Renal cortex interstitium (tissue), 11 donors: Measurements from ENCODE around the gene TRAPPC10. TPM values are rescaled to one million over a fixed set of nuclear protein-coding genes. Genes with fewer than 3 reads are reported as not detected.
A peak's percentile ranks its signal among the peaks of the same experiment; 100 is the strongest.
"Not testable (repeated sequence)": the region's sequence is repeated elsewhere in the genome, so short reads cannot be mapped to it uniquely, and the experiment has no call there.

Experiments used
- DNase-seq, 11 donors: peaks; one replicate each; pipeline ENCODE4 v3.0.0-alpha.2; 2013; ENCODE audit warnings: low read depth in 9 of 11, low spot score in 4 of 11; ENCODE audit errors: extremely low read depth in 1 of 11
- polyA plus RNA-seq, 3 donors: library from polyadenylated mRNA; unstranded; fragments of 120-200 nt; gene quantifications; one replicate each; pipeline ENCODE4 v1.2.1, GENCODE V29; 2013; ENCODE audit not compliant: insufficient read length in 3 of 3

The TRAPPC10 gene
- polyA plus RNA-seq, 3 donors = 33.5 to 45.4 (median 41.9) TPM

DNA sequence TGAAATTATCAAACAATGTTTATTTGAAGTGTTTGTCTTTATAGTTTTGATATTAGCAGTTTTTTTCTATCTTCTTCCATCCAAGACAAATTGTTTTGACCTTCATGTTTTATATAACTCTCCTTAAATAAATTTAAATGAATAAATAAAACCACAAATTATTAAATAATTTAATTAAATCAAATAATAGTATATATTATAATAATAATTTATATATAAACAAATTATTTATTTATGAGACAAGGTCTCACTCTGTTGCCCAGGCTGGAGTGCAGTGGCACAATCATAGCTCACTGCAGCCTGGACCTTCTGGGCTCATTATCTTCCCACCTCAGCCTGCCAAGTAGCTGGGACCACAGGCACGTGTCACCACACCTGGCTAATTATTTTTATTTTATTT lies 82.7 kb downstream of the TRAPPC10 start:
- no peak for DNase-seq

DNA sequence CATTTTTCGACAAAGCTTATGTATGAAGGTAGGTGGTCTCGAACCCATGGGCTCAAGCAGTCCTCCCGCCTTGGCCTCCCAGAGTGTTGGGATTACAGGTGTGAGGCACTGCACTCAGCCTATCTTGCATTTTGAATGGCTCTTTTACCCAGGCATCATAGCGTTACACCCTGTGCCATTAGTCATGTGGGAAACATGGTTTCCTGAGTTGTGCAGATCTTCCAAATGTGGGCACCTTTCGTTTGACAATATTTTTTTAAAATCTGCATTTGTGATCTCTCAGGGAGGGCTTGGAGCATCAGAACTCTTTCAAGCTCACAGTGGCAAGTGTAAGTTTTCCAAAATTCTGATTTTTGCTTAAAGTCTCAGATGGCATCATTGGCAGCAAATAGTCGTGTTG lies 86.4 kb downstream of the TRAPPC10 start:
- not testable (repeated sequence) for DNase-seq

DNA sequence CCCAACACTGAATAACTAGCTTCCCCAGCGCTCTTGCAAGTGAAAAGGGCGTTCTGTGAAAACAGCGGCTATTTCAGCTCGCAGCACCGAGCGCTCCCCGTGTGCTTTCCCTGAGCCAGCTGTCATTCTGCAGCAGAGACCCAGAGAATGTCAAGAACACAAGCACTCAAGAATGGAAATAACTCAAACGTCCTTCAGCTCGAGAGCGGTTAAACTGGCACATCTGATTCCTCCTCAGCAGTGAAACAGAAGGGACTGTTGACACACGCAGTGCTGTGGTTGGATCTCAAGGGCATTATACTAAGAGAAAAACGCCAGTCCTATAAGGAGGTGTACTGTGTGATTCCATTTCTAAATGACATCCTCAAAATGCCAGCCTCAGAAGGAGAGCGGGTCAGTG lies 86.9 kb downstream of the TRAPPC10 start:
- DNase-seq = not testable (repeated sequence)

DNA sequence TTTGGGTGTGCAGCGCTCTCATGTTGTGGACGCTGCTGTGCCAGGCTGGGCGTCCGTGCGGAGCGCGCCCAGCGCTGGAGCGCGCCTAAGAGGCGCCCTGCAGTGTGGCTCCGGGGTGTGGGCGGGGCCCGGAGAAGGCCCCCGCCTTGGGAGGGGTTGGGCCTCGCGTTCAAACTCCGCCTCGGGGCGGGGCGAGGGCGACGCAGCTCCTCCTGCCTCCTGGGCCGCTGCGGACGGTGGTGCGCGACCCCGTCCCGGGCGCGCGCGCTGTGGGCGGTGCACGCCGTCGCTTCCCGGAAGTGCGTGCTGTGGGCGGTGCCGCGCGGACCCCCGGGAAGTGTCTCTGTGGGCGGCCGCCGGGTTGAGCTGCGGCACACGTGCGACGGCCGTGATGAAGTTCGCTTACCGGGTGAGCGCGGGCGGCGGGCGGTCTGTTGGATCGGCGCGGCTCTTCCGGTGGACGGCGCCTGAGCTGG lies 95.0 kb downstream of the TRAPPC10 start, which contains the start of gene PWP2:
TSS of gene PWP2 (plus strand) at position 374 of the 476 bp plus-strand sequence. CDS start at position 392, 18 bp downstream.
- not testable (repeated sequence) for DNase-seq

DNA sequence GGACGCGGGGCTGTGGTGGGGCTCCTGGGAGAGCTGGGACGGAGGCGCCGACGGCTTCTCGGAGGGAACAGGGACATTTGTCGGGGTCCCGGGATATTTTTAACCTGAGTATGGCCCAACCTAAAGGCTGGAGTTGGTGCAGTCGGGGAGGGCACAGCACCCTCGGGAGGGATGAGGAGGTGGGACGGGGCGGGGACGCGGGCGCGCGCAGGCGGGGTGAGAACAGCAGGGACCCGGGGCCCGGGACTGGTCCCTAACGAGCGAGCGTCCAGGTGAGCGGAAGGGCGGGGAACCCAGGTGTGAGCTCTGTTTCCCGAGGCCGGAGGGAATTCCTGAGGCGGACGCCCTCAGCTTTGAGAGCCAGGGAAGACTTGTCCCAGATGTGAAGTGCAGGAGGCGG lies 95.5 kb downstream of the TRAPPC10 start:
- not testable (repeated sequence) for DNase-seq

DNA sequence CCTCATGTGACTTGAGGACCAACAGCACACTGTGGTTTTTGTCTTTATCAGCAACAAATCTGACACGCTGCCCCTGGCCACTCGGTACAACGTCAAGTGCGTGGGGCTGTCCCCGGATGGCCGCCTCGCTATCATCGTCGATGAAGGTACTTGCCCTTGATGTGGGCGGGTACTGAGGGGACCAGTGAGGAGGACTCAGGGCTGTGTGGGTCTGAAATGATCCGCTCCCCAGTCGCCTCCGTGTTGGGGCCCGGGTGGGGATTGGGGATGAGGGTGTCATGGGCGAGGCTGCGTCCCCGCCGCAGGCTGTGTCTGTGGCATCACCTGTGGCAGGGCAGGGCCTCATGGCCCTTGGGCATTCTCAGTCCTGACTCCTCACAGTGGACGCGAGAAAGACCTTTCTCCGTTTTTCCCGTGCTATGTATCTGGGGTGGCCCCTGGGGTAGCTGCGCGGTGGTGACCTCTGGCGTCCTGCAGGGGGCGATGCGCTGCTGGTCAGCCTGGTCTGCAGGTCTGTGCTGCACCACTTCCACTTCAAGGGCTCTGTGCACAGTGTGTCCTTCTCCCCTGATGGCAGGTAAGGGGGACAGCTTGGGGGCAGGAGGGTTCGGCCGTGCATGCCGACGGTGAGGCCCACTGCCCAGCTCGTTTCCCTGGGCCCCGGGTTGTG lies 101.7 kb downstream of the TRAPPC10 start:
- not testable (repeated sequence) for DNase-seq

DNA sequence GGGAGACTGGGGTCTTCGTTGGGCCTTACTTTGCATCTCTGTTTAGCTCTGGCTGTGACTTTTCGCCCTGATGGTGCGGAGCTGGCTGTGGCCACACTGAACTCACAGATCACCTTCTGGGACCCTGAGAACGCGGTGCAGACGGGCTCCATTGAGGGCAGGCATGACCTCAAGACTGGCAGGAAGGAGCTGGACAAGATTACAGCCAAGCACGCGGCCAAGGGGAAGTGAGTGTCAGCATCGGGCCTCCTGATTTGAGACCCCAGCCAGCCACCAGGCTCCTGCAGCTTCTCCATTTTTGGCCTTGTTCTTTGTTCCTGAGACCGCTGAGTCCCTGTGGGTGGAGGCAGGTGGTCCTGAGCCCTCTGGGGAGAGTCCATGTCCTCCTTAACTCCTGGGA lies 110.0 kb downstream of the TRAPPC10 start:
- not testable (repeated sequence) for DNase-seq

DNA sequence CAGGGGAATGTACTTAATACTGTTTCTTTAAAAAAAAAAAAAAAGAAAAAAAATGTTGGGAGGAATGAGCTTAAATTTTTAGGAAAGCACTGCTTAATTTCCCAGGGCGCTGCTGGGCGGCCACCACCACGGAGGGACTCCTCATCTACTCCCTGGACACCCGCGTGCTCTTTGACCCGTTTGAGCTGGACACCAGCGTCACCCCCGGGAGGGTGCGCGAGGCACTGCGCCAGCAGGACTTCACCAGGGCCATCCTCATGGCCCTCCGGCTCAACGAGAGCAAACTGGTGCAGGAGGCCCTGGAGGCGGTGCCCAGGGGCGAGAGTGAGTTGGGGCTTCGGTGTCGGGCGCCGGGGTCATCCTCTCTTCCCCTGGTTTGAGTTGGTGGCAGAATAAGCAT lies 115.7 kb downstream of the TRAPPC10 start:
- not testable (repeated sequence) for DNase-seq

DNA sequence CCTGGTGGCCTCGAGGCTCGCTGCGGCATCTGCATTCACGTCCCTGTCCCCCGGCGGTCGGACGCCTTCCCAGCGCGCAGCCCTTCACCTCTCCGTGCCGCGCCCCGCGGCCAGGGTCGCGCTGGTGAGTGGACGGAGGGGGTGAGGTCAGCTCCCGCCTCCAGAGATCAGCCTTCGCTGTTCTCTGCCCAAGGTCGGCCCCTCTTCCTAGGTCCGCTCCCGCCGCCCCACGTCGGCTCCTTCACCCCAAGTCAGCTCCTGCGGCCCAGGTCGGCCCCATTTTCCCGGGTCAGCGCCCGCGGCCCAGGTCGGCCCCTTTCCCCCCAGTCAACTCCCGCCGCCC lies 121.6 kb downstream of the TRAPPC10 start:
- DNase-seq = not testable (repeated sequence)

DNA sequence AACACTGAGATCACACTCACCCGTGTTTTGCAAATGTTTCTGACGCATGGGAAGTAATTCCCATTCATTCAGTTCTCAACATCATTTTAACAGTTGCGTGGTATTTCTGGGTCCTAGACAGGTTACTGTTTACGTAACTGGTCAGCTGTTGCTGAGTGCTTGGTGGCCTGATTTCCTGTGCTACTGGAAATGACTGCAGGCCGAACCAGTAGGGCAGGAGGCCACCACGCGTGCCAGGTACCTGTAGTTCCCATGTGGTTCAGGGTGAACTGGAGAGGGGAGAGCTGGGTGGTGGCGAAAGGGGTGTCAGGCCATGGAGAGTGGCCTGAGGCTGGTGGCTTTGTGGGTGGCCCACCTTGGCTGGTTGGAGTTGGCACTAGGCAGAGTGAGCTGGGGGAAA lies 122.6 kb downstream of the TRAPPC10 start:
- not testable (repeated sequence) for DNase-seq

DNA sequence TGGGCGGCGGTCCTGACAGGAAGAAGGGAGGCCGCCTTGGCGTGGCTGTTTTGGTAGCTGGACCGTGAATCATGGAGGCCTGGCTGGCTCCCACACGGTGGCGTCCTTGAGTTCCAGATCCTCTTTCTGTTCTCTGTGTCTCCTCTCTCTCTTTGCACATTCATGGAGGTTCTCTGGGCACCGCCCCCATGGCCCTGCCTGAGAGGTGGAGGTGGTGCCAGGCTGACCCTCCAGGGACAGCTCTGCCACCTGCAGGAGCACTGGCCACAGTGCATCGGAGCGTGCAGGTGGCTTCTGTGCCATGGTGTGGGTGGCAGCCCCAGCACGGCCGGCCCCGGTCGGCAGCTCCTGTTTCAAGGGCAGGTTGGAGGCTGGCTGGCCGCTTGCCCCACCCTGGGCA lies 125.9 kb downstream of the TRAPPC10 start:
- not testable (repeated sequence) for DNase-seq

DNA sequence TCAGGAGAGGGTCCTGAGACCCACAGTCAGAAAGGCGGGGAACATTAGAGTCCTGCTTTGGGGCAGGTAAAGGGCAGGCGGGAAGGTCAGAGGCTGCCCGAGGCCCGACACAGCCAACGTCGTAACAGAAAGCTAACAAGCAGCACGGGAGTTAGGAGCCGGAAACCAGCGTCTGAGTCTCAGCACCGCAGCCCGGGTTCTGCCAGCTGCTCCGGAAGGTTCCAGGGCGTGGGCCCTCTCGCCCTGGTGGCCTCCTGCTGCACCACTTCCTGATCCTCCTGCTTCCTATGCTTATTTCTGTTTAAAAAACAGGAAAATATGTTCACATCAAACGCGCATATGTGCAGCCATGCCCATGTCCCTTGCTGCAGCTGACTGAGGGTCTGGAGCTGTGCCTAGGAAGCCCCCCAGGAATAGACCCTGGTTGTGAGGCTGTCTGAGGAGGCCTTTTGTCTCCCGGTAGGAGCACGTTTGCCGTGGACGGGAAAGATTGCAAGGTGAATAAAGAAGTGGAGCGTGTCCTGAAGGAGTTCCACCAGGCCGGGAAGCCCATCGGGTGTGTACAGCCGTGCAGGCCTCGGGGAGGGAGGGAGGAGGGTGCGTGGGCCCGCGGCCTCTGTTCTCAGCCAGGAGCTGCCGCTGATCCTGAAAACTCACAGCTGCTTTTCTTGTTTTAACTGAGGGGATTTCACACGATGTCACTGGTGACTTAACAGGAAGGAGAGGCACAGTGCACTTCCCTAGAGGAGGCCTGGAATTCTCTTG lies 127.9 kb downstream of the TRAPPC10 start:
- peak in 1 of 11 donors; percentile 18 for DNase-seq

DNA sequence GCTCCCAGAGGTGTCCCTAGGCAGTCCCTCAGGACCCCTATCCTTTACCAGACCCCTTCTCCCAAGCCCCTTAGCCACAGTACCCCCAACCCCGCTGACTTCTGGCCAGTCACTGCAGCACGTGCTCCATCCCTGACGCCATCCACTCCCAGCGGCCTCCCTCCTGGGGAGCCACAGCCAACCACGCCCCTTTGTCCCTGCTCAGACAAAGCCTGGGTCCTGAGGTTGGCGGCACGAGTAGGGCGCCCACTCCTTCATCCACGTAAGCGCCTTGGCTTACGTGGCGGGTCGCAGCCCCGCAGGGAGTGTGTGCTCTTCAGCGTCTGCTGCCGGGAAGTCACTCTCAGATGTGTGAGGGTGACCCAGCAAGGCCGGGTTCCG lies 128.4 kb downstream of the TRAPPC10 start:
- not testable (repeated sequence) for DNase-seq

DNA sequence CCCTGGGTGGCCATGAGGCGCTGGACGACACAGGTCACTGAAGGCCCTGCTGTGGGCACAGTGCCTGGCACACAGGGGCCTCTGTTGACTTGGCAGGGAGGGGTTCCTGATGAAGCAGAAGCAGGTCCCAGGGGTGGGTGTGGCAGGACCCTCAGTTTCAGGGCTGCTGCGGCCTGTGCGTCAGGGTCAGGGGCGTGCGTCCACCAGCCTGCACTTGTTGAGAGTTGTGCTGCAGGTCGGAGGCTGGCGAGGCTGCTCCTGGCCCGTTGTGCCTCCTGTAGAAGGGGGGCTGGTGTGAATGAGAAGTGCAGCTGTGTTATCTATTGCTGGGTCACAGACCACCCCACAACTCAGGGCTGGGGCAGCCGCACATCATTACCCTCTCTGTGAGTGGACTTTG lies 130.4 kb downstream of the TRAPPC10 start:
- not testable (repeated sequence) for DNase-seq

DNA sequence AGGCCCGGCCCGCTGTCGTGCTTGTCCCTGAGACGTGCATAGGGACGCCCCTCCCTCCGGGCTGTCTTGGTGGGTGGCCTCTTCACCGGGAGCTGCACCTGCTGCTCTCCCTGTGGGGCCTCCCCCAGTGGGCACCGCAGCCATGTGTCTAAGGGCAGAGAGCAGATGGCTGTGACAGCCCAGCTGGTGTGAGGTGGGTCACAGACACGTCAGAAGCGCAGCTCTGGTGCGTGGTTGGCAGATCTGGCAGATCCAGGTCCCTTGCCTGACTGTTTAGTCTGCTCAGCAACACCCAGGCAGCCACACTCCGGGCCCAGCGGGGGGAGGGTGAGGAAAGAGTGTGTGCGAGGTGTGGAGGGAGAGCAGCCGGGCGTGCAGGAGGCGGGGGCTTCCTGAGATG lies 131.3 kb downstream of the TRAPPC10 start:
- DNase-seq = not testable (repeated sequence)

DNA sequence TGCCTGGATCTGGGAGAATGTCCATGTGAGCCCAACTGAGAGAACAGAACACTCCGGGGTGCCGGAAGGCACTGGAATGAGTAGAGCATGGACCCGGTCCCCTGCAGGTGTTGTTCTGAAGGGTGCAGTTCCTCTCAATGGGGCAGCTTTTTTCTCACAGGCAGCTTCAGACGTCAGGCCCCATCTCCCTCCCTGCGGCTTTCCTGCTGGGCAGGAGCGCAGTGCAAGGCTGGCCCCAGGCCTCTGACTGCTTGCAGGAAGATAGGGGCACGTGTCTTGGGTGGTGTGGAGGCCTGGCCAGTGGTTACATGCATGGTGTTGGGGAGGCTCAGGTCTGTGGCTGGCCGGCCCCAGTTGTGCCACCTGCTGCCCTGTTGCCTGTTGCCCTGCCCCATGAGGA lies 131.9 kb downstream of the TRAPPC10 start:
- DNase-seq = not testable (repeated sequence)

DNA sequence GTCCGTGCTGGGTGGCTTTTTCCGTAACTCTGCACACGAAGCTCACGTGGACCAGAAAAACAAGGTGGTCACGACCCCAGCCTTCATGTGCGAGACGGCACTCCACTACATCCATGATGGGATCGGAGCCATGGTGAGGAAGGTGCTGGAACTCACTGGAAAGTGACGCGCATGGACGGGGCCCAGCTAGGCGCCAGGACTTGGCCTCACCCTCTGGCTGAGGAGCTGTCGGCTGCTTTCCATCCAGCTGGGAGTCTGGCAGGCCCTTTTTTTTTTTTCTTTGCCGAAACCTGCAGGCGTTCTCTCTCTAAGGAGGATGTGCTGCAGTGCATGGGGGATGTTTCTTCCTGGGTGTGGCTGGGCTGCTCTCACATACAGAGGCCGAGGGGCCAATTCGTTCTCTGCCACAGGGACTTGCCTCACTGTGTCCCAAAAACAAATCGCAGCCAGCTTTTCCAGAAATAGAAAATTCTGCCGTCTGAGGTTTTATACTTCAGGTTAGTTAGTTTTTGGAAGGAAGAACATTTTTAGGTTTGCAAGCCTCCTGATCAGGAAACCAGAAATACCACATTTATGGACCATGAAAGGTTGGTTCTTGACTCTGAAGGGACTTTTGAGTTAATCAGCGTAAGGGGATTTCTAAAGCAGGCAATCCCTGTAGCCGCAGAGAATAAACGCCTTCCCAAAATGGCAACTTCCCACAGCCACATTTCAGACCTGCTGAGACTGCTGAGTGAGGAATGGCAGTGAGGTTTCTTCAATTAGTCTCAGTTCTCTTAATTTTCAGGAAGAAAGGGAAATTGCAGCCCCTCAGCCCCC lies 132.9 kb downstream of the TRAPPC10 start:
- DNase-seq = not testable (repeated sequence)

DNA sequence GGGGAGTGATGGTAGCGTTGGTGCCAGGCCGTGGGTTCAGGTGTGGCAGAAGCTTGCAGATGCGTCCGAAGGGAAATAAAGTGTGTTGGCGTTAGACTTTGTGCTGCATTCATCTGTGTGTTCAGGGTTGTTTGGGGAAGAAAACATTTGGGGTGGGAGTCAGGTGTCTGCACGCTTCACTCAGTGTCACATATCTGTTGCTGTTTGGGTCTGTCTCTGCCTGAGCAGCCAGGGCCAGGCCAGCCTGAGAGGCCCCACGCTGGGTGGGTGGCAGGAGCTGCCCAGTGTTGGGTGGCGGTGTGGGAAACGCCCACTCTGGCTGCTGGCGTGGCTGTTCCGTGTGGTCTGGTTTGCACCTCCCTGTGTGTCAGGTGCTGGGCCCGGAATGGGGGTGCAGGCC lies 133.5 kb downstream of the TRAPPC10 start:
- not testable (repeated sequence) for DNase-seq

DNA sequence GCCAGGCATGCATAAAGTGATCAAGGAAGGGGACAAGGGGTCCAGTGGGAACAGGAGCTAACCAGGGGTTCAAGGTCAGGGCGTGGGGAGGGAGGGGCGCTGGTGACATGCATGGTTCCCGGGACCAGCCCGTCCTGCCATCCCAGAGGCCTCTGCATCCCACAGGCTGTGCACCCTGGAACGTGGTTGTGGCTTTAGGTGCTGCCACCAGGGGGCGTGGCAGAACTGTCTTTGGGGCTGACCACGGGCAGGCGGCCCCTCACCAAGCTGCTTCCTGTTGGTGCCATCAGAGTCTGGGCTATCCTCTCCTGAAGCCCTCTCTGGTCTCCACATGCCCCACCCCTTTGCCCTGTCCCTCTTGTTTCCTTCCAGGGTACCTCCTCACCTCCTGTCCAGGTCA lies 135.0 kb downstream of the TRAPPC10 start:
- DNase-seq = not testable (repeated sequence)

DNA sequence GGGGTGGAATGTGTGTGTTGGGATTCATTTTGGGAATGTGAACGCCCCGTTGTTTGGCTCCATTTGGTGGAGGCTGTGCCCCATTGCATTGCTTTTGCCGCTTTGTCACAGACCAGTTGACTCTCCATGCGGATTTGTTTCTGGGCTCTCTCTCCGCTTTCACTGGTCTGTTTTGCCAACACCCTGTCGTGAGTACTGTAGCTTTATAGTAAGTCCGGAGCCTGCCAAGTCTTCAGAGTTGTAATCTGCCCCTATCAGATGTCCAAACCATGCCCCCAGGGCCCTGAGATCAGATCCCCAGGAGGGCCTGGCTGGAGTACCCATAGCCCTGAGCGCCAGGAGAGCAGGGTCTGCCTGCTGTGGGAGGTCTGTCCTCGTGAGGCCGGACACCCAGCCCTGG lies 138.1 kb downstream of the TRAPPC10 start:
- DNase-seq = not testable (repeated sequence)
